Measurements from ENCODE around the gene DNAH14. TPM values are rescaled to one million over a fixed set of nuclear protein-coding genes. Genes with fewer than 3 reads are reported as not detected.

Gene DNAH14
- polyA plus RNA-seq, 4 donors = 1.4 to 12.9 (median 3.9) TPM; not detected in 1

DNA sequence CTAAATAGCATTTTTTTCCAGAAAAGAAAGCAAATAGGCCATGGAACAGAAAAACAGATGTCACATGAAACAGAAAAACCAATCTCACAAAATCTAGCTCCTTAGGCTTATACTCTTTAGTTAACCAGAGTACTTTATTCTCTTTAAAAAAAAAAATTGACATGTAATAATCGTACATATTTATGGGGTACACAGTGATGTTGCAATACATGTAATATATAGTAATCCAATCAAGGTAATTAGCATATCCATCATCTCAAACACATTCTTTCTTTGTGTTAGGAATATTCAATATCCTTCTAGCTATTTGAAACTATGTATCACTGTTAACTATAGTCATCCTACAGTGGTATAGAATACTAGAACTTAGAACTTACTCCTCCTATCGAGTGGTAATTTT, 478.3 kb downstream of the DNAH14 start:
- FAIRE-seq (peak; percentile 26), DNase-seq (no peak)
- 23 to 77% (median 60%) methylated on average over 2 of the region's 2 CpGs for WGBS, 3 donors
- no peaks in the 10 kb centered on the region for H3K9me3 ChIP-seq (ENCODE audit: control insufficient read depth in 2 of 2, insufficient read depth in 1 of 2, low read depth in 1 of 2, low read length in 1 of 2)
- peaks cover 7 to 34% (median 15%) of the 10 kb centered on the region in 3 donors for H3K36me3 ChIP-seq (ENCODE audit: control insufficient read depth in 3 of 3, insufficient read depth in 2 of 3, low read depth in 1 of 3, low read length in 3 of 3)
- peaks cover 0 to 4% (median under 1%) of the 10 kb centered on the region in 3 donors for H3K4me1 ChIP-seq (ENCODE audit: control insufficient read depth in 3 of 3, insufficient read depth in 2 of 3, low read depth in 1 of 3, low read length in 2 of 3)
- no peak overlapping the region for H3K27ac ChIP-seq (ENCODE audit: low read depth in 1 of 3, low read length in 2 of 3)
- H3K4me3 ChIP-seq (ENCODE audit: low read depth in 1 of 3, low read length in 3 of 3) = no peak overlapping the region
- H3K27me3 ChIP-seq (ENCODE audit: control insufficient read depth in 3 of 3, insufficient read depth in 3 of 3, low read length in 3 of 3) = no peaks in the 10 kb centered on the region

DNA sequence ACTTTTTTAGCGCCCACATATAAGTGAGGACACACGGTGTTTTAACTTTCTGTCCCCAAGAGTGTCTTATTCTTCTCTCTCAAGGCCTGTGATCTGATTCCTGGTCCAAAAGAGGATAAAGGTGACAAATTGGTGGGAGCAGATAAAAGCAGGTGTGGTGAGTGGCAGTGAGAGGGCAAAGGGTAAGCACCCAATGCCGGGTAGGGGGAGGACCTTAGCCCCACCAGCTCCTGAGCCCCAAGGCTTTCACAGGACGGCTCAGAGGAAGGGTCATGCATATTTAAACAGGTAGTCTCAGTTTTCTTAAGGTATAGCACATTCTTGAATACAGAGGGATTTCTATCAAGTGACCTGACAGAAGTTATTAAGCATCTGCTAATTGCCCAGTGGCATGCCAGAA, 478.8 kb downstream of the DNAH14 start:
- Histone ChIP-seq H3K27me3 (ENCODE audit: control insufficient read depth in 3 of 3, insufficient read depth in 3 of 3, low read length in 3 of 3) (no peaks in the 10 kb centered on the region), H3K9me3 (ENCODE audit: control insufficient read depth in 2 of 2, insufficient read depth in 1 of 2, low read depth in 1 of 2, low read length in 1 of 2) (no peaks in the 10 kb centered on the region), H3K4me3 (ENCODE audit: low read depth in 1 of 3, low read length in 3 of 3) (no peak overlapping the region), H3K4me1 (ENCODE audit: control insufficient read depth in 3 of 3, insufficient read depth in 2 of 3, low read depth in 1 of 3, low read length in 2 of 3) (peaks cover 0 to 9% (median 2%) of the 10 kb centered on the region in 3 donors), H3K36me3 (ENCODE audit: control insufficient read depth in 3 of 3, insufficient read depth in 2 of 3, low read depth in 1 of 3, low read length in 3 of 3) (peaks cover 7 to 37% (median 12%) of the 10 kb centered on the region in 3 donors), H3K27ac (ENCODE audit: low read depth in 1 of 3, low read length in 2 of 3) (peak overlapping the region in 1 of 3 donors; percentile 14)
- 22 to 70% (median 51%) methylated on average over 4 of the region's 4 CpGs for WGBS, 3 donors
- DNase-seq (peak; percentile 36 to 78), FAIRE-seq (no peak)

DNA sequence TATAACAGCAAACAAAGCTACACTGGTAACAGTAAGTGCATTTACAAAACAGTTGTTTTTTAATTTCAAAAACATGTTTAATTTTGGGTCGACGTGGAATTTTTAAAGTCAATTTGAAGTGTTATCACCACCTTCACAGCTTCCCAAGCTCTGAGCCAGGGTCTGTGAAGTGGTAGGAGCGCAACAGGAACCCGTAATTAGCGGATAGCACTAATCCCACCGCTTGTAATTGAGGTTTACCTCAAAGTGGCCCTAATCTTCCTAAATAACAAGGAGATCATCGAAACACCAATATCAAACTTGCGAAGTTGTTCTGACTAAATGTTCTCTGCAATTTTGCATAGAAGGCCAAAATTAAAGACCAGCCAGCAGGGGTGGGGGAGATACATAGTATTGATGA, 479.6 kb downstream of the DNAH14 start:
- Histone ChIP-seq H3K27me3 (ENCODE audit: control insufficient read depth in 3 of 3, insufficient read depth in 3 of 3, low read length in 3 of 3) (no peaks in the 10 kb centered on the region), H3K27ac (ENCODE audit: low read depth in 1 of 3, low read length in 2 of 3) (no peak overlapping the region), H3K4me3 (ENCODE audit: low read depth in 1 of 3, low read length in 3 of 3) (no peak overlapping the region), H3K4me1 (ENCODE audit: control insufficient read depth in 3 of 3, insufficient read depth in 2 of 3, low read depth in 1 of 3, low read length in 2 of 3) (peaks cover 0 to 9% (median 2%) of the 10 kb centered on the region in 3 donors), H3K36me3 (ENCODE audit: control insufficient read depth in 3 of 3, insufficient read depth in 2 of 3, low read depth in 1 of 3, low read length in 3 of 3) (peaks cover 8 to 40% (median 9%) of the 10 kb centered on the region in 3 donors), H3K9me3 (ENCODE audit: control insufficient read depth in 2 of 2, insufficient read depth in 1 of 2, low read depth in 1 of 2, low read length in 1 of 2) (no peaks in the 10 kb centered on the region)
- WGBS, 3 donors = 86 to 88% (median 87%) methylated on average over 8 of the region's 8 CpGs
- FAIRE-seq (no peak), DNase-seq (no peak)

DNA sequence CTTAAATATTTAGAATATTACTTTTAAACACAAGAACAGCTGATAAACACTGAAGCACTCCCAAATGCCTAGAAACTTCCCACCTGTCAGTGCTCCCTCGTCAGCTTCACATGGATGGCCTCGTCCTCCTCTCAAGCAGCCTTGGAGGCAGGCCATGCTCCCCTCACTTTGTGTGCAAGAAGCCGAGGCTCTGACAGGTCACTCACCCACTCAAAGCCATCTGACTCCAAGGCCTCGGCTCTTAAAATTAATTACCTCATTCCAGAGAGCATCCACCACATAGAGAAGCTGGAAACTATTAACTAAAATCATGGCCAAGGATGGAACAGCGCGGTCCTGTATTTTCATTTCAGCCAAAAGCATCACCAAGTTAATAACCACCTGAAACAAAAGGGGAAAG, 480.6 kb downstream of the DNAH14 start:
- Histone ChIP-seq H3K4me3 (ENCODE audit: low read depth in 1 of 3, low read length in 3 of 3) (no peak overlapping the region), H3K36me3 (ENCODE audit: control insufficient read depth in 3 of 3, insufficient read depth in 2 of 3, low read depth in 1 of 3, low read length in 3 of 3) (peaks cover 6 to 44% (median 9%) of the 10 kb centered on the region in 3 donors), H3K27me3 (ENCODE audit: control insufficient read depth in 3 of 3, insufficient read depth in 3 of 3, low read length in 3 of 3) (no peaks in the 10 kb centered on the region), H3K4me1 (ENCODE audit: control insufficient read depth in 3 of 3, insufficient read depth in 2 of 3, low read depth in 1 of 3, low read length in 2 of 3) (peaks cover 0 to 9% (median 2%) of the 10 kb centered on the region in 3 donors), H3K27ac (ENCODE audit: low read depth in 1 of 3, low read length in 2 of 3) (no peak overlapping the region), H3K9me3 (ENCODE audit: control insufficient read depth in 2 of 2, insufficient read depth in 1 of 2, low read depth in 1 of 2, low read length in 1 of 2) (no peaks in the 10 kb centered on the region)
- WGBS, 3 donors = 72 to 92% (median 90%) methylated on average over 6 of the region's 6 CpGs
- DNase-seq = no peak
- no peak for FAIRE-seq

DNA sequence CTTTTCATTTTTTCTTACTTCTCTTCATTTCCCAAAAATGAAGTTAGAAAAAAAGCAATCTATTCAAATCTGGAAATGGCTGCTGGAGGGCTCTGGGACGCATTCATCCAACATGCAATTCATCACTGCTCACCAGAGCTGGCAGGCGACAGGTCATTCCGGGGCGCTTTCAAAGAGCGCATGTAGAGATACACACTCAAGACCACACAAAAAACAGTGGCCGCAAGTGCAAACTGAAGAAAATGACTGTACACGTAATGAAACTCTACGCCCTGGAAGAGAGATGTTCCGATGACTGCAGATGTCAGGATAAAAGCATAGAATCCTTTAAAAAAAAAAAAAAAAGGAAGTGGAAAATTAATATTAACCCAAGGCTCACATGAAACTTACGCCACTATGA, 482.8 kb downstream of the DNAH14 start:
- no peak overlapping the region for H3K4me3 ChIP-seq (ENCODE audit: low read depth in 1 of 3, low read length in 3 of 3)
- H3K4me1 ChIP-seq (ENCODE audit: control insufficient read depth in 3 of 3, insufficient read depth in 2 of 3, low read depth in 1 of 3, low read length in 2 of 3) = peaks cover 0 to 9% (median 2%) of the 10 kb centered on the region in 3 donors
- H3K36me3 ChIP-seq (ENCODE audit: control insufficient read depth in 3 of 3, insufficient read depth in 2 of 3, low read depth in 1 of 3, low read length in 3 of 3) = peaks cover 2 to 40% (median 9%) of the 10 kb centered on the region in 3 donors
- FAIRE-seq (no peak), DNase-seq (no peak)
- 90 to 94% (median 93%) methylated on average over 10 of the region's 10 CpGs for WGBS, 3 donors
- H3K27me3 ChIP-seq (ENCODE audit: control insufficient read depth in 3 of 3, insufficient read depth in 3 of 3, low read length in 3 of 3) = no peaks in the 10 kb centered on the region
- H3K27ac ChIP-seq (ENCODE audit: low read depth in 1 of 3, low read length in 2 of 3) = no peak overlapping the region
- no peaks in the 10 kb centered on the region for H3K9me3 ChIP-seq (ENCODE audit: control insufficient read depth in 2 of 2, insufficient read depth in 1 of 2, low read depth in 1 of 2, low read length in 1 of 2)

DNA sequence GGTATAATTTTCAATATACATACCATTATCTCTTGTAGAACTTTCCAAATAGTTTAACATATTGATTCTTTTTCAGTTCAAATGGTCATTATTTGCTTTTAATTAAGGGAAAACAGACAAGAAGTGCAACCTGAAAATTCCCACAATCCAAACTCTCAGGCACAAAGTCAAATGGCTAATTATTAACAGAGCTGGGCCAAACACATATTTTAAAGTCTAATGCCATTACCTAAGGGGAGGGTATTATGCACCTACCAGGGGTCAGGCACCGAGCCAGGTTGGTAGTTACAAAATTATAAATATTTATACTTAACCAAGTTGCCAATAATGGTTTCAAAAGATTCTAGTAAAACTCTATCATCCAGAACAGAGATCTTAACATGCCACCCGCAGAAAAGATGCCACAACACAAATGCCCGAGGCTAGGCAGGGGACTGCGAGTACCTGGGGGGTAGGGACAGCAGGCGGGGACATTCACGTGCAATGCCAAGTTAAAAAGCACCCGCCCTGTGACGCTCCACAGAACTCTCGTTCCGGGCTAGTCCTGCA, 483.4 kb downstream of the DNAH14 start:
- Histone ChIP-seq H3K4me3 (ENCODE audit: low read depth in 1 of 3, low read length in 3 of 3) (no peak overlapping the region), H3K27me3 (ENCODE audit: control insufficient read depth in 3 of 3, insufficient read depth in 3 of 3, low read length in 3 of 3) (no peaks in the 10 kb centered on the region), H3K36me3 (ENCODE audit: control insufficient read depth in 3 of 3, insufficient read depth in 2 of 3, low read depth in 1 of 3, low read length in 3 of 3) (peaks cover 4 to 43% (median 14%) of the 10 kb centered on the region in 3 donors), H3K9me3 (ENCODE audit: control insufficient read depth in 2 of 2, insufficient read depth in 1 of 2, low read depth in 1 of 2, low read length in 1 of 2) (no peaks in the 10 kb centered on the region), H3K27ac (ENCODE audit: low read depth in 1 of 3, low read length in 2 of 3) (peak overlapping the region in 1 of 3 donors; percentile 25), H3K4me1 (ENCODE audit: control insufficient read depth in 3 of 3, insufficient read depth in 2 of 3, low read depth in 1 of 3, low read length in 2 of 3) (peaks cover 0 to 14% (median 2%) of the 10 kb centered on the region in 3 donors)
- 20 to 70% (median 44%) methylated on average over 10 of the region's 10 CpGs for WGBS, 3 donors
- DNase-seq (peak in 1 of 2 donors; percentile 63), FAIRE-seq (no peak)

DNA sequence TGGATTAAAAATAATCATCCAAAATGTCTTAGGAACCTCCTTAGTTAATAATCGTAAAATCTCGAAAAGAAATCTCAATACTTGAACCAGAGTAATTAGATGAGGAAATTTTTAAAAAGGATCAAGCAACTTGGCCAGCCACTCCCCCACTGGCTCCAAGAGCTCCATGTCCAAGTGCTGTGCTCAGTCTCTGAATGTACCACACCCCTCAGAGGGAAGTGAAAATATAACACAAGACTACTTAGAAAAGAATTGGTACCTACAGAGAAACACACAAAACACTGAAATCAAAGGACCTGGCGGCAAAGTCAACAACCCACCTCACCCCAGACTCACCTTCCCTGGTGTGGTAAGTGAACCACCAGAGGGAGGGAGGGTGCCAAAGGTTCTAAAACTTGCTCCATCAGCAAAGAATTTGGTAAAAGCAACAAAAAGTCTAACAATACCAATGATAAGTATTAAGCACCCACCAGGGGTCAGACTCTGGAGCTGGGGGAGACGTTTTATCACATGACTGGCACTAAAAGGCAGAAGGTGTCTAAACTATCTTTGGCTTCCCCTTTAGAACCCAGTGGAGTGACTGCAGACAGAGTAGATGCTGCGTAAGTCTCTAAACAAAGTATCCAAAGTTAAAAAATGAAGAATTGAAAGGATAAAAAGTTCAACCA, 484.4 kb downstream of the DNAH14 start:
- Histone ChIP-seq H3K27me3 (ENCODE audit: control insufficient read depth in 3 of 3, insufficient read depth in 3 of 3, low read length in 3 of 3) (no peaks in the 10 kb centered on the region), H3K36me3 (ENCODE audit: control insufficient read depth in 3 of 3, insufficient read depth in 2 of 3, low read depth in 1 of 3, low read length in 3 of 3) (peaks cover 12 to 46% (median 16%) of the 10 kb centered on the region in 3 donors), H3K27ac (ENCODE audit: low read depth in 1 of 3, low read length in 2 of 3) (no peak overlapping the region), H3K4me3 (ENCODE audit: low read depth in 1 of 3, low read length in 3 of 3) (no peak overlapping the region), H3K4me1 (ENCODE audit: control insufficient read depth in 3 of 3, insufficient read depth in 2 of 3, low read depth in 1 of 3, low read length in 2 of 3) (peaks cover 0 to 24% (median 6%) of the 10 kb centered on the region in 3 donors), H3K9me3 (ENCODE audit: control insufficient read depth in 2 of 2, insufficient read depth in 1 of 2, low read depth in 1 of 2, low read length in 1 of 2) (no peaks in the 10 kb centered on the region)
- DNase-seq (peak in 1 of 2 donors; percentile 23), FAIRE-seq (no peak)
- WGBS, 3 donors = 81 to 86% (median 83%) methylated on average over 5 of the region's 5 CpGs

DNA sequence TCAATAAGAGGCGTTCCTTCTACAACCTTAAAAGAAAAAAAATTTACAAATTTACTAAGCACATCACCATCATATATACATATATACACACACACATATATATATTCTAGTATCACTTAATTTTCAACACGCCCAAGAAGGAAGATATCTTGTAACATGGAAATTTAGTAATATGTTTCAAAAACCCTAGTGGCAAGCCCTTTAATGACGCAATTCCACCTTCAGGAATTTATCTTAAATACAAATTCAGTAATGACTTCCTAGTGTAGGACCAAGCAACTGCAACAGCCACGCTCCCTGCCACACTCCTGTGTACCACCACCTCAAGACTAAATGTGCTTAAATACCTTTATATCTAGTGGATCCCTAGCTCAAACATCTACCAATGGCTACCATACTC, 485.8 kb downstream of the DNAH14 start:
- WGBS, 3 donors = 95 to 98% (median 97%) methylated on average over 4 of the region's 4 CpGs

More for the DNA sequence above, 485.8 kb downstream of the DNAH14 start:
- no peak for FAIRE-seq
- H3K27me3 ChIP-seq (ENCODE audit: control insufficient read depth in 3 of 3, insufficient read depth in 3 of 3, low read length in 3 of 3) = no peaks in the 10 kb centered on the region
- H3K27ac ChIP-seq (ENCODE audit: low read depth in 1 of 3, low read length in 2 of 3) = no peak overlapping the region
- no peak overlapping the region for H3K4me3 ChIP-seq (ENCODE audit: low read depth in 1 of 3, low read length in 3 of 3)
- peaks cover 0 to 27% (median 6%) of the 10 kb centered on the region in 3 donors for H3K4me1 ChIP-seq (ENCODE audit: control insufficient read depth in 3 of 3, insufficient read depth in 2 of 3, low read depth in 1 of 3, low read length in 2 of 3)
- peaks cover 12 to 48% (median 16%) of the 10 kb centered on the region in 3 donors for H3K36me3 ChIP-seq (ENCODE audit: control insufficient read depth in 3 of 3, insufficient read depth in 2 of 3, low read depth in 1 of 3, low read length in 3 of 3)
- DNase-seq = no peak
- H3K9me3 ChIP-seq (ENCODE audit: control insufficient read depth in 2 of 2, insufficient read depth in 1 of 2, low read depth in 1 of 2, low read length in 1 of 2) = no peaks in the 10 kb centered on the region

Measured in small intestine (tissue), 7 donors.